B cell (primary cell): ENCODE results near the gene SETBP1.

Experiments used
- CTCF ChIP-seq: fragments of 200-600 bp; IDR thresholded peaks from one replicate; pipeline ENCODE4 v1.8.0; 2022; ENCODE audit warnings: antibody characterized with exemption, mild to moderate bottlenecking
- EZH2 ChIP-seq: IDR thresholded peaks from 2 replicates; pipeline ENCODE4 v1.6.1; 2012; ENCODE audit warnings: borderline replicate concordance, low read depth, mild to moderate bottlenecking, moderate library complexity, low read length; ENCODE audit not compliant: insufficient read depth, poor library complexity, severe bottlenecking

GRCh38 chr18:45100321-45101105 is 419.8 kb downstream of the SETBP1 start:
- TF ChIP-seq CTCF: no peak
- TF ChIP-seq EZH2: no peak
